Hepatocyte (in vitro differentiated cells): ENCODE measurements around the gene GRIK4. TPM values are rescaled to one million over a fixed set of nuclear protein-coding genes. Genes with fewer than 3 reads are reported as not detected.

Experiments
- DNase-seq: peaks from one replicate; pipeline ENCODE4 v3.0.0-alpha.2; 2016; ENCODE audit warnings: low spot score
- H2AFZ ChIP-seq: fragments of 200-600 bp; sonication (generic); 2 replicates; pipeline ENCODE4 v1.6.0; 2016; ENCODE audit warnings: antibody characterized with exemption, mild to moderate bottlenecking
- H3K27ac ChIP-seq: fragments of 200-600 bp; sonication (generic); 2 replicates; pipeline ENCODE4 v1.5.1; 2016; ENCODE audit warnings: mild to moderate bottlenecking
- H3K27me3 ChIP-seq: fragments of 200-600 bp; sonication (generic); 2 replicates; pipeline ENCODE4 v1.6.1; 2016
- H3K36me3 ChIP-seq: fragments of 200-600 bp; sonication (generic); replicated peaks from 2 replicates; pipeline ENCODE4 v1.5.1; 2016; ENCODE audit warnings: low read depth; ENCODE audit not compliant: insufficient read depth
- H3K4me1 ChIP-seq: fragments of 200-600 bp; sonication (generic); 2 replicates; pipeline ENCODE4 v1.5.1; 2016; ENCODE audit warnings: mild to moderate bottlenecking, moderate library complexity; ENCODE audit not compliant: insufficient read depth
- H3K4me2 ChIP-seq: fragments of 200-600 bp; sonication (generic); 2 replicates; pipeline ENCODE4 v1.6.0; 2016
- H3K4me3 ChIP-seq: fragments of 200-600 bp; sonication (generic); 2 replicates; pipeline ENCODE4 v1.5.1; 2016; ENCODE audit warnings: mild to moderate bottlenecking
- H3K79me2 ChIP-seq: fragments of 200-600 bp; sonication (generic); 2 replicates; pipeline ENCODE4 v1.6.0; 2017; ENCODE audit warnings: mild to moderate bottlenecking
- H3K9me2 ChIP-seq: fragments of 200-600 bp; sonication (generic); replicated peaks from 2 replicates; pipeline ENCODE4 v1.6.0; 2017; ENCODE audit warnings: mild to moderate bottlenecking; ENCODE audit not compliant: insufficient read depth
- H3K9me3 ChIP-seq: fragments of 200-600 bp; sonication (generic); 2 replicates; pipeline ENCODE4 v1.5.1; 2016; ENCODE audit warnings: low read depth, mild to moderate bottlenecking
- H4K20me1 ChIP-seq: fragments of 200-600 bp; sonication (generic); 2 replicates; pipeline ENCODE4 v1.6.0; 2016; ENCODE audit warnings: mild to moderate bottlenecking; ENCODE audit not compliant: insufficient read depth, poor library complexity, severe bottlenecking
- CTCF ChIP-seq: fragments of 200-600 bp; sonication (generic); IDR thresholded peaks from 2 replicates; pipeline ENCODE4 v1.5.1; 2016; ENCODE audit warnings: antibody characterized with exemption, mild to moderate bottlenecking; ENCODE audit not compliant: poor library complexity
- EZH2 ChIP-seq: fragments of 200-600 bp; sonication (generic); IDR thresholded peaks from 2 replicates; pipeline ENCODE4 v1.6.1; 2016; ENCODE audit warnings: antibody characterized with exemption, mild to moderate bottlenecking, borderline replicate concordance
- EZH2phosphoT487 ChIP-seq: fragments of 200-600 bp; sonication (generic); IDR thresholded peaks from one replicate; pipeline ENCODE4 v1.6.1; 2018; ENCODE audit warnings: antibody characterized with exemption, mild to moderate bottlenecking, low read depth, moderate library complexity; ENCODE audit not compliant: unreplicated experiment, severe bottlenecking
- WGBS: methylation state at CpG from one replicate; pipeline ENCODE4 v1.1.6; 2016; ENCODE audit warnings: low lambda C conversion rate; ENCODE audit errors: missing lambda C conversion rate; 5-methylcytosine and 5-hydroxymethylcytosine counted together
- polyA plus RNA-seq: library from polyadenylated mRNA; unstranded; fragments of >200 nt; fragmentation: Nextera tagmentation; extraction: Ambion mirVana; gene quantifications from 2 replicates; pipeline ENCODE4 v1.2.1, GENCODE V29; 2016
- total RNA-seq: library from RNA; depleted of rRNA; stranded (reverse); fragments of >200 nt; gene quantifications from 2 replicates; pipeline ENCODE4 v1.2.3, GENCODE V29; 2014

Gene GRIK4
- total and polyA plus RNA-seq, 2 experiments from 2014 or later: 1.5 to 2.3 TPM

GRCh38 chr11:120629407-120630080, 118.0 kb downstream of the GRIK4 start:
- no peak for DNase-seq
- H3K9me2 ChIP-seq: no peaks in the 10 kb centered on the region
- WGBS: 87% methylated on average over 13 of the region's 13 CpGs
- no peak for TF ChIP-seq EZH2phosphoT487
- no peak for TF ChIP-seq CTCF
- TF ChIP-seq EZH2: no peak
- H4K20me1 ChIP-seq: no peaks in the 10 kb centered on the region
- H3K27ac ChIP-seq: no peak overlapping the region
- no peaks in the 10 kb centered on the region for H3K36me3 ChIP-seq
- H3K27me3 ChIP-seq: no peaks in the 10 kb centered on the region
- H3K4me2 ChIP-seq: no peak overlapping the region
- H3K79me2 ChIP-seq: no peaks in the 10 kb centered on the region
- H2AFZ ChIP-seq: no peak overlapping the region
- H3K4me1 ChIP-seq: no peaks in the 10 kb centered on the region
- no peak overlapping the region for H3K4me3 ChIP-seq
- H3K9me3 ChIP-seq: no peaks in the 10 kb centered on the region

DNA sequence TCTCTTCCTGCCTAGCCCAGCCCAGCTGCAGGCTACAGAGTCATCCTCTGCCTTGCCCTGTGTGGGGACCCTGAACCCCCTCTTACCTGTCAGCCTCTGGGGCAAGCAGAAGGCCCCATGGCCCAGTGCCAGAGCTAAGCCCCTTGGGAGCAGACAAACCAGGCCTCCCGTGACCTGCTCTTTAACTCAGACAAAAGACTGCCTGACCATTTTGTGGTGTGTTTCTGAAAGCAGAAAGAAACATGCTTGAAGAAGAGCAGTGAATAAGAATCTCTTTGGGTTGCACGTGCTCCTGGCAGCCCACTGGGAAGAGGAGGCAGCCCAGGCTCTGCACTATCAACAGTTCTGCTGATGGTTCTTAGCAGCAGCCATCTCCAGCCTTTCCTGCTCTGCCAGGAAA, 118.6 kb downstream of the GRIK4 start:
- H3K27me3 ChIP-seq: no peaks in the 10 kb centered on the region
- no peak for TF ChIP-seq EZH2phosphoT487
- TF ChIP-seq CTCF: no peak
- no peak for TF ChIP-seq EZH2
- no peak for DNase-seq
- H4K20me1 ChIP-seq: no peaks in the 10 kb centered on the region
- no peak overlapping the region for H3K4me2 ChIP-seq
- H3K4me1 ChIP-seq: no peaks in the 10 kb centered on the region
- no peaks in the 10 kb centered on the region for H3K79me2 ChIP-seq
- WGBS: 70% methylated on average over 2 of the region's 2 CpGs
- no peaks in the 10 kb centered on the region for H3K36me3 ChIP-seq
- H3K4me3 ChIP-seq: no peak overlapping the region
- no peaks in the 10 kb centered on the region for H3K9me3 ChIP-seq
- no peaks in the 10 kb centered on the region for H3K9me2 ChIP-seq
- H3K27ac ChIP-seq: no peak overlapping the region
- no peak overlapping the region for H2AFZ ChIP-seq

DNA sequence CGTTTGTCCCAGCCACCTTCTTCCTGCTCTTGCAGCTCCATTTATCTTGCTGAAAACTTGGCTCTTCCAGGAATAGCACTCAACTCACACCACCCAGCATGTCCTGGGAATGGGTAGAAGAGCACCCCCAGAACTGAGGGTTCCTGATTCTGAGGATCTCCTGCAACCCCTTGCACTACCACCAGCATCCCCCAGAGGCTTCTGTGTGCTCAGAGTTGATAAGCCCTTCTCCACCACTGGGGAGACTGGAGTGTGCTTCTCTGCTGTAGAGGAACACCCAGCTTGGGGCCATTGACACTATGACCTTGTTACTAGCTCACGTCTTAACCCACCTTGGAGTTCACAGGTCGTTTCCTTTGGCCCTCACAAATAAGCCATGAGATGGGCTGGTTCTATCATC, 121.0 kb downstream of the GRIK4 start:
- Histone ChIP-seq H3K27me3 (no peaks in the 10 kb centered on the region), H3K9me2 (no peaks in the 10 kb centered on the region), H4K20me1 (no peaks in the 10 kb centered on the region), H3K36me3 (no peaks in the 10 kb centered on the region), H3K4me1 (no peaks in the 10 kb centered on the region), H3K27ac (no peak overlapping the region), H3K4me2 (no peak overlapping the region), H3K9me3 (no peaks in the 10 kb centered on the region), H3K79me2 (no peaks in the 10 kb centered on the region), H3K4me3 (no peak overlapping the region), H2AFZ (no peak overlapping the region)
- TF ChIP-seq EZH2 (no peak), CTCF (no peak), EZH2phosphoT487 (no peak)
- DNase-seq: no peak
- 73% methylated on average over 3 of the region's 3 CpGs for WGBS
